ENCODE results near the gene CDX1.

GRCh38 chr5:150224483-150225027 is 58.0 kb downstream of the CDX1 start:
- TF ChIP-seq GATA2 (IDR thresholded peaks at IDR 0.05; ENCODE audit: low read depth, low read length) (no peak), GATA3 (IDR thresholded peaks at IDR 0.05; ENCODE audit: low read depth, low read length) (no peak)

All from SH-SY5Y (cell line).